ENCODE data around the gene IWS1. TPM values are rescaled to one million over a fixed set of nuclear protein-coding genes. Genes with fewer than 3 reads are reported as not detected.
"Not testable (repeated sequence)": the region's sequence is repeated elsewhere in the genome, so short reads cannot be mapped to it uniquely, and the experiment has no call there.

The IWS1 gene
- polyA plus RNA-seq, 1 experiment, result 55.0 TPM

- Histone ChIP-seq H3K9me3 (ENCODE audit: control insufficient read depth, insufficient read depth, low read length) (no peaks in the 10 kb centered on the region), H3K27ac (ENCODE audit: low read depth, low read length) (no peak overlapping the region), H3K27me3 (ENCODE audit: control insufficient read depth, insufficient read depth, low read length) (no peaks in the 10 kb centered on the region), H3K4me3 (ENCODE audit: low read depth, low read length) (no peak overlapping the region)
- ChIA-PET POLR2A (no interaction called here), CTCF (interaction anchor here (1.6 kb wide), 1 partner anchor 24 kb away, joined by 6 read pairs; no protein-coding TSS in a partner anchor)
- no peak for DNase-seq (ENCODE audit: low read depth, low spot score)
- no peak for TF ChIP-seq CTCF (IDR thresholded peaks at IDR 0.05; ENCODE audit: low read depth, low read length)
Measured at GRCh38 chr2:127455566-127456493, 70.5 kb downstream of the IWS1 start.

- no peak for DNase-seq (ENCODE audit: low read depth, low spot score)
- Histone ChIP-seq H3K9me3 (ENCODE audit: control insufficient read depth, insufficient read depth, low read length) (no peaks in the 10 kb centered on the region), H3K4me3 (ENCODE audit: low read depth, low read length) (no peak overlapping the region), H3K27me3 (ENCODE audit: control insufficient read depth, insufficient read depth, low read length) (no peaks in the 10 kb centered on the region), H3K27ac (ENCODE audit: low read depth, low read length) (no peak overlapping the region)
- ChIA-PET POLR2A (no interaction called here), CTCF (interaction anchor here (0.7 to 1.6 kb wide), 2 partner anchors 25 to 49 kb away, joined by 6 to 9 read pairs; no protein-coding TSS in a partner anchor)
- no peak for TF ChIP-seq CTCF (IDR thresholded peaks at IDR 0.05; ENCODE audit: low read depth, low read length)
Measured at GRCh38 chr2:127454595-127455565, 71.4 kb downstream of the IWS1 start.

- DNase-seq (ENCODE audit: low read depth, low spot score), result no peak
- POLR2A ChIA-PET, result interaction anchor here (0.6 kb wide), 1 partner anchor 94 kb away, joined by 3 read pairs; no protein-coding TSS in a partner anchor
- Histone ChIP-seq H3K27me3 (ENCODE audit: control insufficient read depth, insufficient read depth, low read length) (no peaks in the 10 kb centered on the region), H3K4me3 (ENCODE audit: low read depth, low read length) (no peak overlapping the region), H3K27ac (ENCODE audit: low read depth, low read length) (no peak overlapping the region), H3K9me3 (ENCODE audit: control insufficient read depth, insufficient read depth, low read length) (no peaks in the 10 kb centered on the region)
- CTCF ChIA-PET, result interaction anchor here (1.2 kb wide), 2 partner anchors 129 to 130 kb away, joined by 4 to 6 read pairs; no protein-coding TSS in a partner anchor
- no peak; the same call in 1 of the 2 replicates for TF ChIP-seq CTCF (IDR thresholded peaks at IDR 0.05; ENCODE audit: low read depth, low read length)
Measured at GRCh38 chr2:127453392-127454171, 72.7 kb downstream of the IWS1 start.

- ChIA-PET POLR2A (interaction anchor here (0.6 kb wide), 1 partner anchor 93 kb away, joined by 3 read pairs; no protein-coding TSS in a partner anchor), CTCF (interaction anchor here (1.1 to 1.2 kb wide), 3 partner anchors 26 to 129 kb away, joined by 3 to 6 read pairs (median 4); no protein-coding TSS in a partner anchor)
- no peak overlapping the region for H3K4me3 ChIP-seq (ENCODE audit: low read depth, low read length)
- no peaks in the 10 kb centered on the region for H3K27me3 ChIP-seq (ENCODE audit: control insufficient read depth, insufficient read depth, low read length)
- no peaks in the 10 kb centered on the region for H3K9me3 ChIP-seq (ENCODE audit: control insufficient read depth, insufficient read depth, low read length)
- DNase-seq (ENCODE audit: low read depth, low spot score), result no peak
- TF ChIP-seq CTCF (IDR thresholded peaks at IDR 0.05; ENCODE audit: low read depth, low read length), result no peak
- no peak overlapping the region for H3K27ac ChIP-seq (ENCODE audit: low read depth, low read length)
Measured at GRCh38 chr2:127453013-127453391, 73.3 kb downstream of the IWS1 start.

- H3K9me3 ChIP-seq (ENCODE audit: control insufficient read depth, insufficient read depth, low read length); H3K4me3 ChIP-seq (ENCODE audit: low read depth, low read length); H3K27ac ChIP-seq (ENCODE audit: low read depth, low read length); H3K27me3 ChIP-seq (ENCODE audit: control insufficient read depth, insufficient read depth, low read length); DNase-seq (ENCODE audit: low read depth, low spot score); POLR2A ChIA-PET: not testable (repeated sequence)
- CTCF ChIA-PET, result interaction anchor here (1.1 kb wide), 1 partner anchor 27 kb away, joined by 3 read pairs; no protein-coding TSS in a partner anchor
Measured at GRCh38 chr2:127452423-127452822, 73.9 kb downstream of the IWS1 start.
